ENCODE data around the gene DRAP1. TPM values are rescaled to one million over a fixed set of nuclear protein-coding genes. Genes with fewer than 3 reads are reported as not detected.

Gene DRAP1
- total and polyA plus RNA-seq, 2 experiments from 2014 or later = 257 to 288 TPM

DNA sequence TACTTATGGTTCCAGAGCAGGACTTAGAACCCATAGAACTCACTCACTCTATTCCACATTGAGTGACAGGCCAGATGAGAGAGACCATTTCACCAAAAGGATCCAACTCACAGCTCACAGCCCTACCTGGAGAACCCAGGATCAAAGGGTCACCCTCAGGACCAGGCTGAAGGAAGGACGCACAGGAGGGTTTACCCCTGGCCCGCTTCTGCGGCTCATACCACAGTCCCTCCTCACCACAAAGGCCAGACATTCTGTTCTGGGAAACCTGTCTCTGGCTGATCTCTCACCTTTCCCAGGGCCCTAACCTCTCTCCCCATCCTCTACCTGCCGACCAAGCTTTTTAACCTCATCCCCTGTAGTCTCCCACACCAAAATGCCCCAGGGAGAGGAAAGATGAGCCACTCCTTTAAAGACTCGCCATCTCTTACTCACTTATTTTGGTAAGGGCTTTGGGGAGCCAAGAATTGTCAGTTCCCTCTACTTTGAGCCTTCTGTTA is 23.7 kb upstream of the DRAP1 start:
- TF ChIP-seq, protein P1, sequence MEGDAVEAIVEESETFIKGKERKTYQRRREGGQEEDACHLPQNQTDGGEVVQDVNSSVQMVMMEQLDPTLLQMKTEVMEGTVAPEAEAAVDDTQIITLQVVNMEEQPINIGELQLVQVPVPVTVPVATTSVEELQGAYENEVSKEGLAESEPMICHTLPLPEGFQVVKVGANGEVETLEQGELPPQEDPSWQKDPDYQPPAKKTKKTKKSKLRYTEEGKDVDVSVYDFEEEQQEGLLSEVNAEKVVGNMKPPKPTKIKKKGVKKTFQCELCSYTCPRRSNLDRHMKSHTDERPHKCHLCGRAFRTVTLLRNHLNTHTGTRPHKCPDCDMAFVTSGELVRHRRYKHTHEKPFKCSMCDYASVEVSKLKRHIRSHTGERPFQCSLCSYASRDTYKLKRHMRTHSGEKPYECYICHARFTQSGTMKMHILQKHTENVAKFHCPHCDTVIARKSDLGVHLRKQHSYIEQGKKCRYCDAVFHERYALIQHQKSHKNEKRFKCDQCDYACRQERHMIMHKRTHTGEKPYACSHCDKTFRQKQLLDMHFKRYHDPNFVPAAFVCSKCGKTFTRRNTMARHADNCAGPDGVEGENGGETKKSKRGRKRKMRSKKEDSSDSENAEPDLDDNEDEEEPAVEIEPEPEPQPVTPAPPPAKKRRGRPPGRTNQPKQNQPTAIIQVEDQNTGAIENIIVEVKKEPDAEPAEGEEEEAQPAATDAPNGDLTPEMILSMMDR (IDR thresholded peaks at IDR 0.05; ENCODE audit: low read depth, low read length) = no peak
- Histone ChIP-seq H3K36me3 (no peaks in the 10 kb centered on the region), H3K4me3 (no peak overlapping the region), H3K27ac (no peak overlapping the region), H3K4me1 (ENCODE audit: low read depth) (peaks cover 12% of the 10 kb centered on the region), H3K27me3 (peaks cover 52% of the 10 kb centered on the region), H3K9me3 (ENCODE audit: low read depth) (no peaks in the 10 kb centered on the region)
- DNase-seq (ENCODE audit: low read depth in 1 of 2, low spot score in 1 of 2) = no peak

DNA sequence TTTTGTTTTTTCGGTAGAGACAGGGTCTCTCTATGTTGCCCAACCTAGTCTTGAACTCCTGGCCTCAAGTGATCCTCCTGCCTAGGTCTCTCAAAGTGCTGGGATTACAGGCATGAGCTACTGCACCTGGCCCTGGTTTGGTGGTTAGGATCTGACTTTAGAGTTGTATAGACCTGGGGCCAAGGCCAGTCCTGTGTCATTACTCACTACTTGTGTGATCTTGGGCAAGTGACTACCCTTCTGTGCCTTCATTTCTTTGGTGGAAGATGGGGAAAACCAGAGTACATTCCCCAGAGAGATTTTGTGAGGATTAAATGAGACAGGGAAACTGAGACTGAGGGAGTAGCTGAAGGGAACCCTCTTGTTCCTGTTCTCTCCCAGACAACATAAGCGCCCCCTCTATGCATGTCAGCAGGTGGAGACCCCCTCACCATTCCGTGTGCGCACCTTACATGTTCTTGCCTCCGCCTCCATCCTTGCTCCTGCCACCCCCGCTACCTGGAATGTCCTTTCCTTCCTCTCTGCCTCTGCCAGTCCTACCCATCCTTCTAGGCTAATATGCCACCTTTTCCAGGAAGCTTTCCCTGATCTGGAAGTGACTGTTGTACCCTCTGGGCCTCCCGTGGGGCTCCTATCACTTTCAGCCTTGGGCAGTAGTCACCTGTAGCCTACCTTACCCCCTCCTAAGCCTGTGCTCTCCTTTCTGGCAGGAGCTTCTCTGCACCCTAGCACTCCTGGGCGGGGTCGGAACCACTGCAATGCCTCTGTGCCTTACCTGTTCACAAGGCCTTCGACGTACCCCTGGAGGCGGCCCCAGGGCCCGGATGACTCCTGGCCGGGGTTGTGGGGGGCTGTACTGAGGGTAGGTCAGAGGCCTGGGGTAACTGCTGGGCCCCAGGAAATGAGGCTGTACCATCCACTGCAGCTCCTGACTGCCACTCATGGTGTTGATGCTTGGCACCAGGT is 22.9 kb upstream of the DRAP1 start:
- no peak overlapping the region for H3K27ac ChIP-seq
- TF ChIP-seq, protein P1 (IDR thresholded peaks at IDR 0.05; ENCODE audit: low read depth, low read length) = no peak
- peaks cover 60% of the 10 kb centered on the region for H3K27me3 ChIP-seq
- H3K4me1 ChIP-seq (ENCODE audit: low read depth) = peaks cover 12% of the 10 kb centered on the region
- no peaks in the 10 kb centered on the region for H3K36me3 ChIP-seq
- H3K4me3 ChIP-seq = no peak overlapping the region
- H3K9me3 ChIP-seq (ENCODE audit: low read depth) = no peaks in the 10 kb centered on the region
- no peak for DNase-seq (ENCODE audit: low read depth in 1 of 2, low spot score in 1 of 2)

DNA sequence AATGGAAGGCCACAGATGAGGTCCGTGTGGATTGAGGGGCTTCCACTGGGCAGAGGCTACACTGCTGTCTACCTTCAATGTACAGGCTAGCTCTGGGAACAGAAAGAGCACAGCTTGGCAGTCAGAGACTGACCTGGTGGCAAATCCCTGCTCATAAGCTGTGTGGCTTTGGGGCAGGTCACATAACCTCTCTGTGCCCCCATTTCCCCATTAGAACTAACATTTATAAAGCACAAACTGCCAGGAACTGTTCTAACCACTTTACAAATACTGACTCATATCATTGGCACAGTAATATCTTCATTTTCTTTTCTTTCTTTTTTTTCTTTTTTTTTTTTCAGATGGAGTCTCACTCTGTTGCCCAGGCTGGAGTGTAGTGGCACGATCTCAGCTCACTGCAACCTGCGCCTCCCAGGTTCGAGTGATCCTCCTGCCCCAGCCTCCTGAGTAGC is 22.2 kb upstream of the DRAP1 start:
- Histone ChIP-seq H3K27me3 (peaks cover 67% of the 10 kb centered on the region), H3K4me3 (no peak overlapping the region), H3K4me1 (ENCODE audit: low read depth) (peaks cover 10% of the 10 kb centered on the region), H3K9me3 (ENCODE audit: low read depth) (no peaks in the 10 kb centered on the region), H3K27ac (no peak overlapping the region), H3K36me3 (no peaks in the 10 kb centered on the region)
- TF ChIP-seq, protein P1 (IDR thresholded peaks at IDR 0.05; ENCODE audit: low read depth, low read length) = no peak
- DNase-seq (ENCODE audit: low read depth in 1 of 2, low spot score in 1 of 2) = no peak

DNA sequence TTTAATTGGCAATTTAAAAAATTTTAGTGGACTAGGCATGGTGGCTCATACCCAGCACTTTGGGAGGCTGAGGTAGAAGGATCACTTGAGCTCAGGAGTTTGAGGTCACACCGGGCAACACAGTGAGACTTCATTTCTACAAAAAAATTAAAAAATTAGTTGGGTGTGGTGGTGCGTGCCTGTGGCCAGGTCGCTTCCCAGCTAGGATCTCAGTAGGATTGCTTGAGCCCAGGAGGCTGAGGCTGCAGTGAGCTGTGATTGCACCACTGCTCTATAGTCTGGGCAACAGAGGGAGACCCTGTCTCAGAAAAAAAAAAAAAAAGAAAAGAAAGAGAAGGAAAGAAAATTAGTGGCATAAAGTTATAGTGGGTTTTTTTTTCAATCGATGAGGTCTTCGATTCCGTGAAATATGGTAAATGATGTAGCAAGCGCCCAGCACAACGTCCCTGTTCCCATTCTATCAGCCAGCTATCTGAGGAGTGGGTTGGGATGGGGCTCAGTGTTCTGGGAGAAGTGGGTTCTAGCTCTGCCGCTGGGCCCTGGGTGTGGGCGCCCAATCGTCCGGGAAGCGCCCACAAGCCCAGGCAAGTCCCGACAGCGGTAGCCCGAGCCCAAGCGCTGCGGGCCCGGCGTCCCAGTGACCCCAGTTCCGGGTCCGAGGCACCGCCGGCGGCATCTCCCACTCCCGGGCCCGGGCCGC is 20.4 kb upstream of the DRAP1 start:
- Histone ChIP-seq H3K9me3 (ENCODE audit: low read depth) (no peaks in the 10 kb centered on the region), H3K4me3 (no peak overlapping the region), H3K27me3 (peaks cover 83% of the 10 kb centered on the region), H3K36me3 (no peaks in the 10 kb centered on the region), H3K4me1 (ENCODE audit: low read depth) (no peaks in the 10 kb centered on the region), H3K27ac (no peak overlapping the region)
- TF ChIP-seq, protein P1 (IDR thresholded peaks at IDR 0.05; ENCODE audit: low read depth, low read length) = no peak
- no peak for DNase-seq (ENCODE audit: low read depth in 1 of 2, low spot score in 1 of 2)

DNA sequence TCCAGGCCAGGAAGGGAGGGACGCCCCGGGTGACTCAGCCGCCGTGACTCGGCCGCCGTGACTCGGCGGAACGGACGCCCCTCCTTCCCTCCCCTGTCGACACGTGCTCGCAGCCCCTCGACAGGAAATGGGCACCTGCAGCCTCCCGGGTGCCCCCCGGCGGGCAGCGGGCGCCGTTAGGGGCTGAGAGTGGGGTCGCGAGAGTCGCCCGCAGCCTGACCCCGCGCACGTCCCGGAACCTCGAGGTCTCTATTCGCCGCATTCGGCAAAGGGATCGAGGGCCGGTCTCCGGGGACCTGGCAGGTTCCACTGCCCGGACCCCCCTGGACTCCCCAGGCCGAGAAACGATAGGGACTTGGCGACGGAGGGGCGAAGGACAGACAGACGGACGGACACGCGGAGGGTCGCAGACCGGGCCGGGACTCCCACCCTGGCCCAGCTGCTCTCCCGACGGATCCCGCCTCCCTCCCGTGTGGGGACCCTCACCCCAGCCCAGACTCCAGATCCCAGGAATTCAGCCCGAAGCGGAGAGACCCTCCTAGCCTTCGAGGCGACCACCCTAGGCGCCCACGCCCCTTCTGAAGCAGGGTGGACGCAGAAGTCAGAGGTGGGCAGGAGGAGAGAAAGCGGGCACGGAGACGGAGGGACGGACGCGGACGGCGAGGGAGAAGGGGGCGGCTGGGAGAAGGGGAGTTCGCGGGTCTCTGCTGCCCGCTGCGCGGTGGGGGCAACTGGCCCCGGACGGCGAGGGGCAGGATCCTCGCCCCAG is 19.7 kb upstream of the DRAP1 start:
- Histone ChIP-seq H3K4me3 (peak overlapping the region; percentile 35), H3K4me1 (ENCODE audit: low read depth) (no peaks in the 10 kb centered on the region)
- TF ChIP-seq, protein P1 (IDR thresholded peaks at IDR 0.05; ENCODE audit: low read depth, low read length) = no peak

More for the DNA sequence above, 19.7 kb upstream of the DRAP1 start:
- Histone ChIP-seq H3K9me3 (ENCODE audit: low read depth) (no peaks in the 10 kb centered on the region), H3K27me3 (peaks cover 85% of the 10 kb centered on the region), H3K36me3 (no peaks in the 10 kb centered on the region), H3K27ac (no peak overlapping the region)
- DNase-seq (ENCODE audit: low read depth in 1 of 2, low spot score in 1 of 2) = peak; percentile 18 to 75

Measured in cardiac muscle cell (in vitro differentiated cells and primary cell).